Ovary (tissue), 9 donors: ENCODE results near the gene KYNU. TPM values are rescaled to one million over a fixed set of nuclear protein-coding genes. Genes with fewer than 3 reads are reported as not detected.
"Not testable (repeated sequence)": the region's sequence is repeated elsewhere in the genome, so short reads cannot be mapped to it uniquely, and the experiment has no call there.

Experiments used
- DNase-seq, 5 donors: peaks; one replicate each; pipeline ENCODE4 v3.0.0-alpha.2; 2019 to 2020
- H3K27ac ChIP-seq, 2 donors: fragments of 200-600 bp; one replicate each; pipeline versions ENCODE4 v1.5.1 to v1.8.0; 2019 to 2022
- H3K27me3 ChIP-seq: fragments of 200-600 bp; one replicate; pipeline ENCODE4 v1.8.0; 2022
- H3K36me3 ChIP-seq: fragments of 200-600 bp; sonication (generic); one replicate; pipeline ENCODE4 v1.5.1; 2019
- H3K4me1 ChIP-seq: one replicate; pipeline ENCODE4 v1.8.1; 2013; ENCODE audit warnings: mild to moderate bottlenecking, moderate library complexity; ENCODE audit not compliant: insufficient read depth
- H3K4me3 ChIP-seq: fragments of 200-600 bp; sonication (generic); one replicate; pipeline ENCODE4 v1.5.1; 2017
- H3K9me3 ChIP-seq, 2 donors: fragments of 200-600 bp in 1 of 2; sonication (generic) in 1 of 2; one replicate each; pipeline versions ENCODE4 v1.5.1 to v1.8.1; 2013 to 2019; ENCODE audit warnings: mild to moderate bottlenecking in 1 of 2, moderate library complexity in 1 of 2
- CTCF ChIP-seq, 3 donors: fragments of 450-650 bp in 2 of 3; fragments of 200-600 bp in 1 of 3; IDR thresholded peaks; one replicate each; pipeline versions ENCODE4 v1.5.1 to v1.8.0; 2016 to 2022; ENCODE audit warnings: antibody characterized with exemption in 3 of 3, mild to moderate bottlenecking in 1 of 3
- EP300 ChIP-seq: sonication (generic); formaldehyde crosslinking; IDR thresholded peaks from one replicate; pipeline ENCODE4 v1.6.1; 2017; ENCODE audit warnings: antibody characterized with exemption
- POLR2A ChIP-seq: fragments of 450-650 bp; IDR thresholded peaks from one replicate; pipeline ENCODE4 v1.6.1; 2017; ENCODE audit warnings: antibody characterized with exemption, mild to moderate bottlenecking, moderate library complexity
- WGBS, 3 donors: extraction: QIAGEN DNeasy Blood & Tissue Kit in 1 of 3; methylation state at CpG; one replicate each; pipeline versions ENCODE4 v1.1.5 to v1.1.7; 2013 to 2017; 5-methylcytosine and 5-hydroxymethylcytosine counted together
- intact Hi-C, 4 donors: fragments of 100-400 bp; cut with DNase I; formaldehyde crosslinking; loops; one replicate each; pipeline versions ENCODE4 v1.11.0 to v1.15.1; 2022 to 2023
- polyA plus RNA-seq, 2 donors: library from polyadenylated mRNA; stranded (reverse); fragments of 200-250 nt in 1 of 2; fragments of 350-450 nt in 1 of 2; fragmentation: Illumina TruSeq in 1 of 2; extraction: RNeasy Lipid Tissue Mini Kit (QIAGEN cat#74804) in 1 of 2; gene quantifications; one replicate each; pipeline ENCODE4 v1.2.3, GENCODE V29; 2013 to 2014
- total RNA-seq, 7 donors: library from RNA; depleted of rRNA in 2 of 7; stranded (reverse); fragments of >200 nt in 2 of 7; fragmentation: NEBNext Ultra II Directional in 3 of 7; extraction: Animal tissue kit (Norgen Biotek cat#: 25700) in 3 of 7; gene quantifications; one replicate each; pipeline versions ENCODE4 v1.1.0 to v1.2.4, GENCODE V29; 2016 to 2023
- donor health status: DM: no; HTN: no; CAD: no; lungs with moderate emphysema.
- donor health status: DM: no; HTN: no; CAD: no.
- donor health status: Bipolar disorder and iron deficiency.
- donor health status: DM: yes; HTN: yes; CAD: no.
- donor health status: DM: no; HTN: no; CAD: no.
- donor health status: DM: yes; HTN: yes; CAD: no.

Gene KYNU
- total and polyA plus RNA-seq, 9 donors = 0.40 to 3.2 (median 0.74) TPM

- peak in 1 of 5 donors; percentile 15 for DNase-seq
Observed at GRCh38 chr2:142868229-142868762, 9.2 kb upstream of the KYNU start.

GRCh38 chr2:142869065-142869460 is 8.4 kb upstream of the KYNU start:
- DNase-seq, H3K27me3 ChIP-seq, intact Hi-C loops, H3K4me1 ChIP-seq, H3K27ac ChIP-seq, H3K4me3 ChIP-seq, H3K36me3 ChIP-seq, H3K9me3 ChIP-seq: not testable (repeated sequence)
- WGBS, 3 donors = 85 to 92% (median 89%) methylated on average over 7 of the region's 7 CpGs

More at GRCh38 chr2:142868229-142868762, 9.2 kb upstream of the KYNU start:
- WGBS, 3 donors = 83 to 92% (median 87%) methylated on average over 12 of the region's 12 CpGs
- H3K27ac ChIP-seq = no peak overlapping the region
- no peaks in the 10 kb centered on the region for H3K27me3 ChIP-seq
- no peak overlapping the region for H3K4me3 ChIP-seq
- no peaks in the 10 kb centered on the region for H3K4me1 ChIP-seq
- H3K36me3 ChIP-seq = no peaks in the 10 kb centered on the region
- TF ChIP-seq EP300 = no peak
- TF ChIP-seq CTCF (IDR thresholded peaks at IDR 0.05) = no peak
- TF ChIP-seq POLR2A = no peak
- intact Hi-C loops = no loop called here
- H3K9me3 ChIP-seq = no peaks in the 10 kb centered on the region

- Histone ChIP-seq H3K36me3 (no peaks in the 10 kb centered on the region), H3K4me3 (no peak overlapping the region), H3K9me3 (no peaks in the 10 kb centered on the region), H3K4me1 (no peaks in the 10 kb centered on the region), H3K27ac (no peak overlapping the region), H3K27me3 (no peaks in the 10 kb centered on the region)
- intact Hi-C loops = no loop called here
- 82 to 91% (median 88%) methylated on average over 5 of the region's 5 CpGs for WGBS, 3 donors
- TF ChIP-seq POLR2A (no peak), EP300 (no peak), CTCF (IDR thresholded peaks at IDR 0.05) (no peak)
- DNase-seq = no peak
Observed at GRCh38 chr2:142869461-142870106, 7.9 kb upstream of the KYNU start.

GRCh38 chr2:142870526-142870925 is 6.9 kb upstream of the KYNU start:
- no peak overlapping the region for H3K27ac ChIP-seq
- H3K27me3 ChIP-seq = no peaks in the 10 kb centered on the region
- intact Hi-C loops = no loop called here
- no peaks in the 10 kb centered on the region for H3K36me3 ChIP-seq
- TF ChIP-seq CTCF (IDR thresholded peaks at IDR 0.05) (no peak), EP300 (no peak), POLR2A (no peak)
- no peak for DNase-seq
- no peaks in the 10 kb centered on the region for H3K4me1 ChIP-seq
- H3K4me3 ChIP-seq = no peak overlapping the region
- 96 to 99% (median 97%) methylated on average over 2 of the region's 2 CpGs for WGBS, 3 donors
- H3K9me3 ChIP-seq = no peaks in the 10 kb centered on the region

- no peaks in the 10 kb centered on the region for H3K27me3 ChIP-seq
- H3K4me1 ChIP-seq = no peaks in the 10 kb centered on the region
- intact Hi-C loops = no loop called here
- 86 to 89% (median 87%) methylated on average over 6 of the region's 6 CpGs for WGBS, 3 donors
- H3K9me3 ChIP-seq = no peaks in the 10 kb centered on the region
- H3K36me3 ChIP-seq = no peaks in the 10 kb centered on the region
- H3K4me3 ChIP-seq = no peak overlapping the region
- no peak for DNase-seq
- H3K27ac ChIP-seq = no peak overlapping the region
- no peak for TF ChIP-seq CTCF (IDR thresholded peaks at IDR 0.05)
- no peak for TF ChIP-seq EP300
- TF ChIP-seq POLR2A = no peak
Observed at GRCh38 chr2:142871396-142871795, 6.1 kb upstream of the KYNU start.
